Neural cell (in vitro differentiated cells): ENCODE results near the gene OSTC.

Experiments used
- CTCF ChIP-seq: fragments of 450-650 bp; IDR thresholded peaks from 2 replicates; pipeline ENCODE4 v1.5.1; 2014; ENCODE audit warnings: antibody characterized with exemption, mild to moderate bottlenecking, moderate library complexity; ENCODE audit not compliant: poor library complexity, severe bottlenecking
- EP300 ChIP-seq: fragments of 450-650 bp; conservative IDR thresholded peaks from 2 replicates; pipeline ENCODE4 v1.6.1; 2014; ENCODE audit warnings: antibody characterized with exemption, mild to moderate bottlenecking, moderate library complexity; ENCODE audit not compliant: poor library complexity, severe bottlenecking
- EZH2 ChIP-seq: fragments of 200-600, 300-800 bp; shearing (Covaris generic), sonication (generic); IDR thresholded peaks from 2 replicates; pipeline ENCODE4 v1.6.1; 2014; ENCODE audit warnings: antibody characterized with exemption, low read length, borderline replicate concordance, mild to moderate bottlenecking; ENCODE audit not compliant: insufficient read depth, poor library complexity, severe bottlenecking
- POLR2AphosphoS5 ChIP-seq: IDR thresholded peaks from 2 replicates; pipeline ENCODE4 v1.6.1; 2012
- SMC3 ChIP-seq: fragments of 450-650 bp; conservative IDR thresholded peaks from 2 replicates; pipeline ENCODE4 v1.6.1; 2014; ENCODE audit warnings: antibody characterized with exemption, mild to moderate bottlenecking, moderate library complexity; ENCODE audit not compliant: poor library complexity
- TAF1 ChIP-seq: IDR thresholded peaks from 2 replicates; pipeline ENCODE4 v1.6.1; 2012; ENCODE audit warnings: low read depth

- no peak for TF ChIP-seq CTCF
- TF ChIP-seq TAF1: no peak
- no peak for TF ChIP-seq EZH2
- no peak for TF ChIP-seq EP300
- TF ChIP-seq SMC3: no peak
- no peak for TF ChIP-seq POLR2AphosphoS5
Measured at GRCh38 chr4:108602163-108602562, 48.2 kb upstream of the OSTC start.
